KBM-7 (cell line): ENCODE results near the gene DDAH1.
"Not testable (repeated sequence)": the region's sequence is repeated elsewhere in the genome, so short reads cannot be mapped to it uniquely, and the experiment has no call there.

ENCODE experiments used
- DNase-seq: peaks from one replicate; pipeline ENCODE4 v3.0.0-alpha.2; 2015
- in situ Hi-C: fragments of 300-500 bp; cut with MboI; formaldehyde crosslinking; loops from 2 replicates; pipeline ENCODE4 v1.14.3; 2020; ENCODE audit warnings: low sequenced_read_pairs, low pct_unique_long_range_greater_than_20kb, mixed read lengths

DDAH1 gene

DNA sequence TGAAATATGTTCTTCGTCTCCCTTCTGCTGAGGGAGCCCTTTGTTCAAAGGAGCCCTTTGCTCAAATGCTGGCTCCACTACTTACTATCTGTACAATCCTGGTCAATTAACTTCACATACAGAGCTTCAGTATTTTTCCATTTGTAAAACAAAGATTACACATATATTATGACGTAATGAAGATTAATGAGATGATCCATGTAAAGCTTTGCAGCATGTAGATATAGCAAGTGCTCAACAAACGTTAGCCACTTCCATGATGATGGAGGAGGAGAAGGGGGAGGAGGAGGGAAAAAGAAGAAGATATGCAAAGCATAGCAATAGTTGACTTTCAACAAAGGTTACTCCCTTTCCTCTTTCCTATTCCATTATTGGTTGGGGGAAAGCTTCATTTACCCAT is 10.1 kb upstream of the DDAH1 start:
- no peak for DNase-seq

GRCh38 chr1:85473390-85473789 is 8.4 kb upstream of the DDAH1 start:
- DNase-seq: no peak
- in situ Hi-C loops: no loop called here

More for the DNA sequence above, 10.1 kb upstream of the DDAH1 start:
- in situ Hi-C loops: no loop called here

DNA sequence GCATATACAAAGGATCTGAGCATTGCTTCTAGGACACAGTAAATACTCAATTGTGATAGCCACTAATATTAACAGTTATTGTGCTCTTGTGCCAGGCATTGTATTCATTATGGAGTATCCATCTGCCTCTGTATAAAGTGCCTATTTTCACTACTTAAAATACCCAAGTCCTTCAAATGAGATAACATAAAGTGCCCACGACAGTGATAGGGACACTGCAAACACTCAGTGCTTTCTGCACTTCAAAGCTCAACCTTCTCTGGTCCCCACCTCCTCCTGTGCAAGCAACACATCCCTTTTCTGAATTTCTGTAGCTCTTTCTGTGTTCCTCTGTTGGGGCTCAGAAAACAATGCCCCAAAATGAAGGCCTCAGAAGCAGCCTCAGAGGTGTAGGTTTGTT is 6.6 kb upstream of the DDAH1 start:
- DNase-seq: no peak
- in situ Hi-C loops: no loop called here

DNA sequence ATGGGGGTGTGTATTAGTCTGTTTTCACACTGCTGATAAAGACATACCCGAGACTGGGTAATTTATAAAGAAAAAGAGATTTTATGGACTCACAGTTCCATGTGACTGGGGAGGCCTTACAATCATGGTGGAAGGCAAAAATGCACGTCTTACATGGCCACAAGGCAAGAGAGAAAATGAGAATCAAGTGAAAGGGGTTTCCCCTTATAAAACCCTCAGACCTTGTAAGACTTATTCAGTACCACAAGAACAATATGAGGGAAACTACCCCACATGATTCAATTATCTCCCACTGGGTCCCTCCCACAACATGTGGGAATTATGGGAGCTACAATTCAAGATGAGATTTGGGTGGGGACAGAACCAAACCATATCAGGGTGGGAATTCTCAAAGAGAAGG is 5.2 kb upstream of the DDAH1 start:
- DNase-seq, in situ Hi-C loops: not testable (repeated sequence)

- in situ Hi-C loops: no loop called here
- DNase-seq: no peak
Measured at GRCh38 chr1:85467929-85468540, 3.1 kb upstream of the DDAH1 start.

DNA sequence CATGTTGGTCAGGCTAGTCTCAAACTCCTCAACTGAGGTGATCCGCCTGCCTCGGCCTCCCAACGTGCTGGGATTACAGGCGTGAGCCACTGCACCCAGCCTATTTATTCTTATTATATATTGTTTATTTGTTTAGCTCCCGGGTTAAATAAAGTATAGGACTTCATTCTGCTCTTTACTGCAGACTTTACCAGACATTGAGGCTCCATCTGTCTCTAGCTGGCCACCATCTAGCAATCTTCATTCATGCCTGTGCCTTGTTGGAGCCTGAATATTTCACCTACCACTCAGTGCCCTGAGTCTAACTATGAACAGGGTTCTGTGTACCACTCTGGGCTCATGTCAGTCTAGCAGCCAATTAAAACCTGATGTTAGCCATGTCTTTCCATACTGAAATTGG is 2.1 kb upstream of the DDAH1 start:
- no peak for DNase-seq
- in situ Hi-C loops: no loop called here

DNA sequence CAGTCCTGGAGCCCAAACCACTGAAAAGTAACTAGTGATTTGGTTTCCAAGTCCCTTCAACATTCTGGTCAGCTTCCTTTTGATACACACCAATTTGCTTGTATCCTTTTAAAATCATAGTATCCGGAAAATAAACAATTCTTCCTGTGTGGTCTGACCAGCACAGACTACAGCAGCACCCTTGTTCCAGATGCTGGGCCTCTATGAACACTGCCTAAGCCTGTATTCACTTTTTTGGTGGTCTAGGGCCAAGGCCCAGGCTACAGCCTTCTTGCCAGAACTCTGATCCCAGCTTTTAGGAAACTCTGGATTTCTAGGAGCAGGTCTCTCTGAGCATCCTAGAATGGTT is 801 bp upstream of the DDAH1 start:
- DNase-seq: no peak
- in situ Hi-C loops: no loop called here

DNA sequence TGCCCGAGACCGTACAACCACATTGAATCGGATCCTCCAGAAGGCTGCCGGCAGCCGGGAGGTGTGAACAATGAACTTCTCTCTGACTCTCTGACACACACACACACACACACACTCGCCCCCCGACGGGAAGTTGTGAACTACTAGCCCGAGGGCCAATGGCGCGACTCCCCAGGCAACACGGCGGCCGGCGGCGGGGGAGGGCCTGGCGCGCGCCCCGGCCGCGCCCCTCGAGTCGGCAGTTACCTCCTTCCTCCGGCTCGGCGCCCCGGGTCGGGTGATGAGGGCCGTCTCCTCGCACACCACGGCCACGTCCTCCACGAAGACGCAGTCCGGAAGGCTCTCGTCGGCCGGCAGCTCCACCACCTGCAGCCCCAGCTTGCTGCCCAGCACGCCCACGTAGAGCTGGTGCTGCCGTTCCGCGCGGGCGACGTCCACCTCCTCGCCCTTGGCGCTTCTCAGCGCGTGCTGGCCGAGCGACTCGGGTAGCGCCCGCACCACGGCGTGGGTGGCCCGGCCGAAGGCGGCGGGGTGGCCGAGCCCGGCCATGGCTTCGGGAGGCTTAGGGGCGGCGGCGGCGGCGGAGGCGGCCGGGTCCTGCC is 361 bp downstream of the DDAH1 start:
- in situ Hi-C loops: no loop called here
- peak; percentile 83 for DNase-seq

GRCh38 chr1:85463731-85464496 is 1.0 kb downstream of the DDAH1 start:
- in situ Hi-C loops: no loop called here
- peak; percentile 8 for DNase-seq

- DNase-seq: no peak
- in situ Hi-C loops: no loop called here
Measured at GRCh38 chr1:85462931-85463649, 1.9 kb downstream of the DDAH1 start.

DNA sequence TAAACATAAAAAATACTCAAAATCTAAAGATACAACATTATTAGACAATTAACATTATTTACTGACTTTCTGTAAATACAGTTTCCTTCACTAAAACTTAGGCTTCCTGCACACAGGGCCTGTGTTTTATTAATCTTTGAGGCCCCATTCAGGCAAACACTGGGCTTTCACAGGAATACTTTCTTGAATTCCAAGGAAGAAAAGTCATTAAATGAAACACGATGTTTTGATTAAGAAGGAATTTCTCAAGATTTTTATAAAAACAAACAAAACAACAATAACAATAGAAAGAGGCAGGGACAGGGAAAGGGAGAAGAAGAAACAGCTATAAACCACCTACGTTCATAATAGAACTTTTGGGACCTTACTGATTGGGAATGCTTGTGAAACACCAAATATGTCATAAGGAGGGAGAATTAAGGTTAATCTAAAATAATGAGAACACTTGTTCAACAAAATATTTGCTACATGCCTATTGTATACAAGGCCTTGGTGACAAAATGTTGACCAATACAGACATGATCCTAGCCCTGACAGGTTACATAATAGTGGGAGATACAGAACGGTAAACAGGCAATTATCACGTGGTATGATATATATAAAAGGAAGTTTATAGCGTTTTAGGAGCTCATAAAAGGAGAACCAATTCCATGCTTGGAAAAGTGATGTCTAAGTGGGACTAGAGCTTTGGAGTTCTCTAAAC is 3.6 kb downstream of the DDAH1 start:
- no peak for DNase-seq
- in situ Hi-C loops: no loop called here

DNA sequence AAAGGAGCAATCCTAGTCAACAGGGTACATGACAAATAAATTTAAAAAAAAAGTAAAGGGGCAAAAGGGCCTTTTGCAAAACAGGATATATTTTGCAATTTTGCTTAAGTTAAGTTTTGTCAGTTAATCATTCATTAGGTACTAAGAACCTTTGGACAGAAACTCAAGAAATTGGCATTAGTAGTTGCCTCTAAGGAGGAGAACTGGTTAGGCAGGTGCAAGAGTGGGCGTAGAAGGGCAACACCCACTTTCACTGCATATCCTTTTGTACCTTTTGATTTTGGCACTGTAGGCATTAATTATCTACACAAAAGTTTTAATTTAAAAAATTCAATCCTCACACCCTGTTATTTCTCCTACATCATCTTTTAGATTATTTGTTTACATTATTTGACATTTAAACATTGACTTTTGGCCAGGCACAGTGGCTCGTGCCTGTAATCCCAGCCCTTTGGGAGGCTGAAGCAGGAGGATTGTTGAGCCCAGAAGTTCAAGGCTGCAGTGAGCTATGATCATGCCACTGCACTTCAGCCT is 4.3 kb downstream of the DDAH1 start:
- no peak for DNase-seq
- in situ Hi-C loops: no loop called here

- no peak for DNase-seq
- in situ Hi-C loops: no loop called here
Measured at GRCh38 chr1:85459290-85459689, 5.7 kb downstream of the DDAH1 start.

GRCh38 chr1:85454214-85454613 is 10.7 kb downstream of the DDAH1 start:
- in situ Hi-C loops: no loop called here
- DNase-seq: no peak

DNA sequence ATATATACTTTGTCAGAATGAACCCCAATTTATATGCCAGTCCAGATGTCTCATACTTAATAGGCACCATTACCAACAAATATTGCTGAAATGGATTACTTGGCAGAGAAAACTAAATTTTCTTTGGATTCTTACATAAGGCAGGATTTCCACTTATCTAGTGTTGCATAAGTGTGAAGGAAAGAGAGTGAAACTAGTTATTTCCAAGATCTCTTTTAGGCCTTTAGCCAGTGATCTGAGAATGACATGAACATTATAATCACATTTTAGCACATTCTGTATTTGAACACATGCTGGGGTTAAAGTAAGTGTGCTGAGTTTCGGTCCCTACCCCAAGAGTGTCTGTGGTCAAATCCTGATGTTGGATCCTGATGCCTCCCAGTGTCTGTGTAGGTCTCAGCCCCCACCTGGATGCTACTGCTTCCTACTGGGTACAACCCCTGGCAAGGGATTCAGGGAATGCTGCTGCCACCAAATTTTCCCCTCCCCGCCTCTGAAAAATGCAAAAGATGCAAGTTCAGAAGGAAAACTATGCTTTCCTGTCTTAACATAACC is 11.2 kb downstream of the DDAH1 start:
- DNase-seq: no peak
- in situ Hi-C loops: no loop called here

DNA sequence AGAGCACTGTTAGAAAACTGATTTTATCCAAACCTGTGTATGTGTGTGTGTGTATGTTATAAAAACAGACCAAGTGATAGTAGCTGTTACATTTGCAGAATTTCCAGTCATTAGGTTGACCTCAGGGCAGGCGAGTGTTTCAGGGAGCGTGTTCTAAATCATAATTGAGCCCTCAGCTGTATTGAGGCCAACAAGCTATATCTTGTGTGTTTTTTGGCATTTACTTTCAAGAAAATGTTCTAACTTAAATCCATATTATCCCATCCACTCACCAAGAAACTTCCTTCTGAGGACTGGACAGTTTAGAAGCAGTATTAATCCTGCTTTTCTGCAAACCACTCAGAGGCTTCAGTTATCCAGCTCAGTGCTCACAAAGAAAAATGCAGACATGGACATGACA is 12.0 kb downstream of the DDAH1 start:
- in situ Hi-C loops: no loop called here
- no peak for DNase-seq

- DNase-seq: no peak
- in situ Hi-C loops: no loop called here
Measured at GRCh38 chr1:85451236-85451830, 13.6 kb downstream of the DDAH1 start.

DNA sequence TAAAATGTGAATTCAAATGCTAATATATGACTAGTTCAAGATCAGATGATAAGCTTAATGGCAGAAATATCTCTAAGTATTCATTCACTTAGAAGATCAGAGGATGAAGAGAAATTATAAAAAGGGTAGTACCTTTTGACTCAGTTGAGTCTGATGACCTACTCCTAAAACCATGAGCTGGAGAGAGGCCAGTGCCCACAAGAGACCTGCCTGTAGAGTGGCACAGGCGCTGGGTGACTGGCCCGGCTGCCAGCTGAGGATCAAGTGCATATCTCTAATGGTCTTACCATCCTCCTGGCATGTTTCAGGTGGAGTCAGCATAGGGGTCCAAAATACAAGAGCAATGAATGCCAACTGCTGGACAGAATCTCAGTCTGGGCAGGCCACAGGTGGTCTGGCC is 14.1 kb downstream of the DDAH1 start:
- in situ Hi-C loops: no loop called here
- DNase-seq: no peak

DNA sequence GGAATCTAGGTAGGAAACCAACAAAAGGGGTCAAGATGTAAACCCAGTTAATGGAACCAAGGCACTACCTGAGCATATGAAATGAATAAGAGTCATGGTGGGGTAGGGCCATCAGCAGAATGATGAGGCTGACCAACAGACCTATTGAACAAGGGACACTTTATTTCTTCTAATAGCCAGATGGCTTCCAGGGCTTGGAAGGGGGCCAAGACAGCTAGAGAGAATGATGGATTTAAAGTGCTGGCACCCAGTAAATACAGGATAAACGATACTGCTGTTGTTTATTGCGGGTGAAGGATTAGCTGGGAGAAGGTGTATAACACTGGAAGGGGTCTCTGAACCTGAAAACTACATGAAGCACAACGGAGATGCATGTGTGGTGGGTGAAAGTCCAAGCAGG is 15.6 kb downstream of the DDAH1 start:
- in situ Hi-C loops: no loop called here
- no peak for DNase-seq
